DND-41 (cell line): ENCODE results near the gene DVL2.

ENCODE experiments used
- ATAC-seq: fragments of 200-7000 bp; cut with Tn5 transposase; 3 replicates; pipeline ENCODE4 v1.9.1; 2021; ENCODE audit warnings: low read depth; ENCODE audit not compliant: insufficient read depth
- DNase-seq: peaks from one replicate; pipeline ENCODE4 v3.0.0-alpha.2; 2020
- H2AFZ ChIP-seq: 2 replicates; pipeline ENCODE4 v1.6.0; 2012; ENCODE audit warnings: low read depth, low read length
- H3K27ac ChIP-seq: 2 replicates; pipeline ENCODE4 v1.5.1; 2012; ENCODE audit warnings: low read length, inconsistent platforms
- H3K27me3 ChIP-seq: fragments of 200-600 bp; sonication (generic); 2 replicates; pipeline ENCODE4 v1.6.0; 2012; ENCODE audit warnings: low read length, mild to moderate bottlenecking, inconsistent platforms; ENCODE audit not compliant: insufficient read depth, poor library complexity
- H3K36me3 ChIP-seq: 2 replicates; pipeline ENCODE4 v1.5.1; 2012; ENCODE audit warnings: low read length, inconsistent platforms; ENCODE audit not compliant: insufficient read depth
- H3K4me1 ChIP-seq: 2 replicates; pipeline ENCODE4 v1.5.1; 2012; ENCODE audit warnings: mild to moderate bottlenecking, low read length; ENCODE audit not compliant: insufficient read depth
- H3K4me2 ChIP-seq: 2 replicates; pipeline ENCODE4 v1.6.0; 2012; ENCODE audit warnings: mild to moderate bottlenecking, moderate library complexity, low read length, inconsistent platforms; ENCODE audit not compliant: insufficient read depth
- H3K4me3 ChIP-seq, 2 experiments: fragments of 200-600 bp in 1 of 2; shearing (Covaris generic) in 1 of 2; 2 replicates each; pipeline ENCODE4 v1.5.1; 2012 to 2016; ENCODE audit warnings: inconsistent platforms in 2 of 2, low read length in 2 of 2, mild to moderate bottlenecking in 2 of 2, low read depth in 1 of 2, moderate library complexity in 1 of 2
- H3K79me2 ChIP-seq: 2 replicates; pipeline ENCODE4 v1.6.0; 2012; ENCODE audit warnings: low read length, inconsistent platforms; ENCODE audit not compliant: insufficient read depth
- H3K9ac ChIP-seq: 2 replicates; pipeline ENCODE4 v1.6.0; 2012; ENCODE audit warnings: low read depth, mild to moderate bottlenecking, inconsistent platforms, low read length, moderate library complexity
- H3K9me3 ChIP-seq: 2 replicates; pipeline ENCODE4 v1.5.1; 2012; ENCODE audit warnings: low read length, moderate library complexity, mild to moderate bottlenecking, inconsistent platforms; ENCODE audit not compliant: insufficient read depth, severe bottlenecking
- H4K20me1 ChIP-seq: 2 replicates; pipeline ENCODE4 v1.6.0; 2012; ENCODE audit warnings: low read length; ENCODE audit not compliant: insufficient read depth
- CTCF ChIP-seq: IDR thresholded peaks from 2 replicates; pipeline ENCODE4 v1.5.1; 2012; ENCODE audit warnings: borderline replicate concordance, low read length, moderate library complexity, mild to moderate bottlenecking; ENCODE audit not compliant: poor library complexity, severe bottlenecking; ENCODE audit errors: extremely low read depth
- EZH2 ChIP-seq: IDR thresholded peaks from 3 replicates; pipeline ENCODE4 v1.6.1; 2012; ENCODE audit warnings: borderline replicate concordance, low read depth, mild to moderate bottlenecking, moderate library complexity, low read length, inconsistent platforms; ENCODE audit not compliant: severe bottlenecking

DVL2 gene

DNA sequence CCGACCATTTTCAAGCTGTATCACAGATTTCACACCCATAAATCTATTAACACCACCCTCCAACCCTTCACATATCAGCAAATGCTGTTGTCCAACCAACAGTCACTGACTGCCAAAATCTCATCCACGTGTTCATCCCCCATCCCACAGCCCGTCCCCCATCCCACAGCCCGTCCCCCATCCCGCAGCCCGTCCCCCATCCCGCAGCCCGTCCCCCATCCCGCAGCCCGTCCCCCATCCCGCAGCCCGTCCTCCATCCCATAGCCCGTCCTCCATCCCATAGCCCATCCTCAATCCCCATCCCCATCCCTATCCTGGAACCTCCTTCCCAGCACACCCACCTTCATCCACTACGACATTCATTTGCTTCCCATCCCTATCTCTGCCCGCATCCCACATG, 28.8 kb downstream of the DVL2 start:
- no peaks in the 10 kb centered on the region for H3K27me3 ChIP-seq
- peak overlapping the region in 1 of 2 experiments; percentile 52; a peak in 2 of 4 replicates for H3K4me3 ChIP-seq
- H3K9me3 ChIP-seq = no peaks in the 10 kb centered on the region
- H3K79me2 ChIP-seq = no peaks in the 10 kb centered on the region
- H3K4me2 ChIP-seq = peak overlapping the region; percentile 65
- ATAC-seq (no peak), DNase-seq (no peak)
- H3K4me1 ChIP-seq = peaks cover 19% of the 10 kb centered on the region
- no peaks in the 10 kb centered on the region for H4K20me1 ChIP-seq
- H3K36me3 ChIP-seq = peaks cover 15% of the 10 kb centered on the region
- peak overlapping the region; percentile 42; the same call in 1 of the 2 replicates for H3K27ac ChIP-seq
- peak overlapping the region; percentile 25; the same call in 1 of the 2 replicates for H3K9ac ChIP-seq
- TF ChIP-seq EZH2 = no peak
- TF ChIP-seq CTCF = no peak
- H2AFZ ChIP-seq = peak overlapping the region; percentile 70; the same call in 1 of the 2 replicates

- peak overlapping the region in 1 of 2 experiments; percentile 52; a peak in 2 of 4 replicates for H3K4me3 ChIP-seq
- H3K27me3 ChIP-seq = no peaks in the 10 kb centered on the region
- peak overlapping the region; percentile 42; the same call in 1 of the 2 replicates for H3K27ac ChIP-seq
- H3K9ac ChIP-seq = peak overlapping the region; percentile 25
- ATAC-seq (peak; percentile 88), DNase-seq (peak; percentile 93)
- no peaks in the 10 kb centered on the region for H4K20me1 ChIP-seq
- no peaks in the 10 kb centered on the region for H3K79me2 ChIP-seq
- H3K36me3 ChIP-seq = peaks cover 15% of the 10 kb centered on the region
- H3K4me2 ChIP-seq = peak overlapping the region; percentile 65
- TF ChIP-seq EZH2 (no peak), CTCF (no peak)
- no peaks in the 10 kb centered on the region for H3K9me3 ChIP-seq
- peaks cover 19% of the 10 kb centered on the region for H3K4me1 ChIP-seq
- peak overlapping the region; percentile 70 for H2AFZ ChIP-seq
These were observed 29.4 kb downstream of the DVL2 start for GRCh38 chr17:7204828-7205461.

- Histone ChIP-seq H4K20me1 (no peaks in the 10 kb centered on the region), H3K9me3 (no peaks in the 10 kb centered on the region), H3K4me2 (peak overlapping the region; percentile 65), H3K27me3 (no peaks in the 10 kb centered on the region), H3K27ac (0 out of 2 replicates have a peak overlapping the region, but pooled peaks have one; percentile 42), H3K9ac (peak overlapping the region; percentile 25; the same call in 1 of the 2 replicates), H3K4me3 (peak overlapping the region in 1 of 2 experiments; percentile 52; a peak in 2 of 4 replicates), H3K79me2 (no peaks in the 10 kb centered on the region), H2AFZ (peak overlapping the region; percentile 70; the same call in 1 of the 2 replicates), H3K36me3 (peaks cover 15% of the 10 kb centered on the region), H3K4me1 (peaks cover 19% of the 10 kb centered on the region)
- no peak for TF ChIP-seq CTCF
- TF ChIP-seq EZH2 = no peak
- ATAC-seq (peak; percentile 6; the same call in 2 of the 3 replicates), DNase-seq (peak; percentile 29)
These were observed 30.0 kb downstream of the DVL2 start for GRCh38 chr17:7204336-7204735.
